ENCODE measurements around the gene ARHGAP44.

The ARHGAP44 gene

DNA sequence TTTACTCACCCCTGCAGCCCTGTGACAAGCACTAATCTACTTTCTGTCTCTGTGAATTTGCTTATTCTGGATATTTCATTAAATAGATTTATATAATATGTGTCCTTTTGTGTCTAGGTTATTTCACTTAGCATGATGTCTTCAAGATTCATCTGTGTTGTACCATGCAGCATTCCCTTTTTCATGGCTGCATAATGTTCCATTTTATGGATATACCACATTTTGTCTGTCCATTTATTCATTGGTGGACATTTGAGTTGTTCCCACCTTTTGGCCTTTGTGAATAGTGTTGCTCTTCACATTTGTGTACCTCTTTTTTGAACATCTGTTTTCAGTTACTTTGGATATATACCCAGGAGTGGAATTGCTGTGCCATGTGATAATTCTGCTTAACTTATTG lies 118.2 kb downstream of the ARHGAP44 start:
- DNase-seq, result no peak

GRCh38 chr17:12909046-12909445 lies 119.7 kb downstream of the ARHGAP44 start:
- DNase-seq, result no peak

GRCh38 chr17:12909511-12909910 lies 120.2 kb downstream of the ARHGAP44 start:
- DNase-seq, result no peak

DNA sequence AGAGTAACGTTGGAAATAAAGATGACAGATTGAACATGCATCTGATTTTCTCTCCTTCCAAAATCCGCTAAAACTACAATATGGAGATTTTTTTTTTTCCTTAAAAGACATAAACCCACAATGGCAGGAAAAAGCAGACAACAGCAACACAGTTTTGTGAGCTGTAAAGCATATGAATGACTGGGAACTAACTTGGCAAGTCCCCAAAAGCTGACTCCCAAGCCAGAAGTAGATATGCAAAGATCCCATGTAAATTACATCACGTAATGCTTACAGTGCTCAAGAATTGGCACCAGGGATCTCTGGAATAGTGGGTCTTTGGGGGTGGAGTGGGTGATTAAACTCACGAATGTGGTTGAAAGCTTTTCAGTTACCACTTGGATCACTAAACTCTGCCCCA lies 121.9 kb downstream of the ARHGAP44 start:
- DNase-seq, result no peak

DNA sequence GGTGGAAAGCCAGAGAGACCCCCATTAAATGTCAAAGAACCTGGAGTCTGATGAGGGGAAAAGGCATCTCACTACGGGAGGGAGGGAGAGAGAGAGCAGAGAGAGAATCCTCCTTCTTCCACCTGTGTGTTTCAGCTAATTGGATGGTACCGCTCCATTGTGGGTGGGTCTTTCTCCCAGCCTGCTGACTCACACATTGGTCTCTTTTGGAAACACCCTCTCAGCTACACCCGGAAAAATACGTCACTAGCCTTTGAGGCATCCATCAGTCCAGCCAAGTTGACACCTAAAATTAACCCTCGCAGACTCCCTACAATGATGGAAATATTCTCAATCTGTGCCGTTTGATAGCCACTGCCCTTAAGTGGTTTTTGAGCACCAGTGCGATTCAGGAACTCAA lies 128.1 kb downstream of the ARHGAP44 start:
- no peak for DNase-seq

- DNase-seq, result no peak
These were observed 128.8 kb downstream of the ARHGAP44 start for GRCh38 chr17:12918142-12918541.

GRCh38 chr17:12922120-12922519 lies 132.8 kb downstream of the ARHGAP44 start:
- DNase-seq, result no peak

DNA sequence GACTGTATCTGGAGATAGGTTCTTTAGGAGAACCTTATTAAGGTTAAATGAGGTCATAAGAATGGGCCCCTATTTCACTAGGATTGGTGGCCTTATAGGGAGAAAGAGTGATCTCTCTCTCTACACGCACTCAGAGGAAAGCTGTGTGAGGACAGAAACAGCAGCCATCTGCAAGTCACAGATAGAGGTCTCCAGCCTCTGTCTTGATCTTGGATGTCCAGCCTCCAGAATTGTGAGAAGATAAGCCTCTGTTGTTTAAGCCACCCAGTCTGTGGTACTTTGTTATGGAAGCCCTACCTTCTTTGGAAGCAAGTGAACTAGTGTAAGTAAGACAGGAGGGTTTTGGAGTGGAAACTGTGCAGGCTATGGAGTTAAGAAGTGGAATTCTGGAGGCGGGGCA lies 135.3 kb downstream of the ARHGAP44 start:
- no peak for DNase-seq

DNA sequence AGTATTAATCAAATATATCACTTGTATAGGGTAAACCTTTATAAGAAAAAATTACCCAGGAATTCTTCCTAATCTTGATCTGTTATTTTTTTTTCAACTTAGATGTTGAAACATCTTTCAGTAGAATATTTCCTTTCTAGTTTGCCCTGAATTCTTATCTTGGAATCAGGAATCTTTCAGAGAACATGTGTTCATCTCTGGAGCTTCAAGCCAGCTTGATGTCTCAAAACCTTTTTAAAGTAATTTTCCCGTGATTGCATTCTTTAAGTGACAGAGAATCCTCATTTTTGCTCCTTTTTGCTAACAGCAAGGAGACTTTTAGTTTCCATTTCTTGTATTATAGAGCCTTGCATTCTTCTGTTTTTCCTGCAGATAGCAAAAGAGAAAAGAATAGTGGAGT lies 137.7 kb downstream of the ARHGAP44 start:
- DNase-seq, result no peak

GRCh38 chr17:12927541-12928425 lies 138.5 kb downstream of the ARHGAP44 start:
- no peak for DNase-seq

DNA sequence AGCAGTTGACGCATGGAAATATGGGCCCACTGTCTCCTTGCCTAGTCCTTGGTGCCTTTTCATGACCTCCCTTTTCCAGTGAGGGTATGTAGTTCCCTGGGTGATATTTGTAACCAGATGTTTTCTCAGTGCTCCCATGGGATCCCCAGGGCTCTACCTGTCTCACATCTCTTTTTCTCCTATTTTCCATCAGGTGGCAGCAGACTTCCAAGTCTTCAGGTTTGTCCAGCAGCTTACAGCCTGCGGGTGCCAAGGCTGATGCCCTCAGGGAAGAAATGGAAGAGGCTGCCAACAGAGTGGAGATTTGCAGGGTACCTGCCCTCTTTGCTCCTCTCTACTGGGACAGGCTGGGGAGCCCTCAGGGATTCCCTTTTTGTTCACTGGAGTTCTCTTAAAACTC lies 139.4 kb downstream of the ARHGAP44 start:
- no peak for DNase-seq

DNA sequence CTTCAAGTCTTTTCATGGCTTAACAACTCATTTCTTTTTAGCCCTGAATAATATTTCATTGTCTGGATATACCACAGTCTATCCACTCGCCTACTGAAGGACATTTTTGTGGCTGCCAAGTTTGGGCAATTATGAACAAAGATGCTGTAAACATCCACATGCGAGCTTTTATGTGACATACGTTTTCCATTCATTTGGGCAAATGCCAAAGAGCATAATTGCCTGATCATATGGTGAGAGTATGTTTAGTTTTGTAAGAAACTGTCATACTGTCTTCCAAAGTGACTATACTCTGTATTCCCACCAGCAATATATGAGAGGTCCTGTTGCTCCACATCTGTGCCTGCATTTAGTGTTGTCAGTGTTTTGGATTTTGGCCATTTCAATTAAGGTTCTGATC lies 147.2 kb downstream of the ARHGAP44 start:
- DNase-seq, result no peak

GRCh38 chr17:12940699-12941098 lies 151.4 kb downstream of the ARHGAP44 start:
- DNase-seq, result no peak

- no peak for DNase-seq
These were observed 157.7 kb downstream of the ARHGAP44 start for GRCh38 chr17:12947047-12947446.

DNA sequence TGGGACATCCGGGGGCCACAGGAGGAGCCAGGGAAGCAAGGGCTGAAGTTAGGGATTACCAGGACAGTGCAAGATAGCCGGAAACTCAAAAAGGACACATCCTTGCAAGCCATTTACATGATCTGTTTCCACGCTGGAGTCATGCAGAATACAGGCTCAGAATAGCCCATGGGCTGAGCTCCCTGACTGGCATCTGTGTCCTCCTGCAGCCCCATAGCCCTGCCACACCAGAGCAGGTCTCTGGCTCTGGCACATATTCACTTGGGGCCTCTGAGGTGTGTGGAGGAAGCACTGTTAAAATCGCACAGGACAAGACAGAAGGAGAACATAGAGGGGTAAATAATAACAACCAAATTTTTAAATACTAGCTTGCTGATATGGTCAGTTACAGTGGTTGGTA lies 162.7 kb downstream of the ARHGAP44 start:
- DNase-seq, result no peak

DNA sequence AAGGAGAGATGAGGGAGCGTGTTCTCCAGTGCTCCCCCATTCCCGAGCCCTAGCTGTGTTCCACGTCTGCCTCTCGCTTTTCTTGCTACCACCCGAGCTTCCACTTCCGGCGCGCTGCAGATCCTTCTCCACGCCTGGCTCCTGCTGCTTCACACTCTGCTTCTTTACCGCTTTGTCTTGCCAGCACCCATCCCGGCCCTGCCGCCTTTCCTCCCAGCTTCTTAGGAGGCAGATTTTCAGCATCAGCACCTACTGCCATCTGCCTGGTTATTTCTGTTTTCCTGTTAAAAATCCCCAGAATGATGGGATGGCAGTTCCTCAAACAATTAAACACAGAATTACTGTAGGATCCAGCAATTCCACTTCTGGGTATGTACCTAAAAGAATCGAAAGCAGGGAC lies 163.9 kb downstream of the ARHGAP44 start:
- DNase-seq, result no peak

DNA sequence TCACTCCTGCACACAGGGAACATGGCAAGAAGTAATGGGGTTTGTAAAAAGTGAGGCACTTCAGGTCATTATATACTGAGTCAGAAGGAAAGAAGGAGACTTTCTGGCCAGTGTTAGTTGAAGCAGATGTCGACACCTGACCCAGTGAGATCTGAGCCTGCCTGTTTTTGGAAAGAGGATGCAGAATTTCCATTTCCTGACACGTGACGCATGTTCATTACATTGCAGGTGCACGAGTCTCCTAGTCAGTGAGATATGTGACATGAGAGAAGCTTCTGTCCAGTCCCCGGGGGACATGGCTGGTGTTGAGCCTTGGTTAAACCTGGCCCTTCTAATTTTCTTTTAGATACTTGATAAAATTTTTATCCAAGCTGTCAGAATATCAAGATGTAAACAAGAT lies 166.2 kb downstream of the ARHGAP44 start:
- no peak for DNase-seq

DNA sequence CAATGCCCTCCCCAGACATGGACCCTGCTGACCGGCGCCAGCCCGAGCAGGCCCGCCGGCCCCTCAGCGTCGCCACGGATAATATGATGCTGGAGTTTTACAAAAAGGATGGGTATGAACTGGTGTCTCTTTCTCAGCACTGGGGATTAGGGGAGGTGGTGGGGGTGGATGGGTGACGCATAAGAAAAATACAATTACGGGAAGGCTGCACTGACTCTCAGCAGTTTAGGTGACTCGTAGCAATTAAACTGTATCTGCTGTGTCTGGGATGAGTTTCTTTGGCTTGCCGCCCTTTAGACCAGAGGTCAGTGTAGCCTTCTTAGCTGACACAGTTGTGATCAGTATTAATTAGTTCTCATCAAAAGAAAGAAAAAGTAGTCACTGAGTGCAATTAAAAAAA lies 169.5 kb downstream of the ARHGAP44 start:
- no peak for DNase-seq

GRCh38 chr17:12959441-12959840 lies 170.1 kb downstream of the ARHGAP44 start:
- no peak for DNase-seq

DNA sequence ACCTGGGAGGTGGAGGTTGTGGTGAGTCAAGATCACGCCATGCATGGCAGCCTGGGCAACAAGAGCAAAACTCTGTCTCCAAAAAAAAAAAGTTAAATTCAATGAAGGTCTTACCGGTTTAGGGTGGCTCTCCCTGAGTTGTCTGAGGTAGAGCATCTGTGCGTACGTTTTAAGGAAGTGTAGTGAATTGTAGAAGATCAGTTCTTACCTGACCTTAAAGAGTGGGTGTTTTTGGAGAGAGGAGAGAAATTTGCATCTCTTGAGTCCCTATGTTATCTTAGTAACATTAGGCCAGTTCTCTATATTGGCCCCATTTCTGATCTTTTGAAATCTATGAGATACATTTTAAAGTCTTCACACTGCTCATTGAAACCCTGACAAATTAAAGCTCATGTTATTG lies 172.4 kb downstream of the ARHGAP44 start:
- DNase-seq, result no peak

DNA sequence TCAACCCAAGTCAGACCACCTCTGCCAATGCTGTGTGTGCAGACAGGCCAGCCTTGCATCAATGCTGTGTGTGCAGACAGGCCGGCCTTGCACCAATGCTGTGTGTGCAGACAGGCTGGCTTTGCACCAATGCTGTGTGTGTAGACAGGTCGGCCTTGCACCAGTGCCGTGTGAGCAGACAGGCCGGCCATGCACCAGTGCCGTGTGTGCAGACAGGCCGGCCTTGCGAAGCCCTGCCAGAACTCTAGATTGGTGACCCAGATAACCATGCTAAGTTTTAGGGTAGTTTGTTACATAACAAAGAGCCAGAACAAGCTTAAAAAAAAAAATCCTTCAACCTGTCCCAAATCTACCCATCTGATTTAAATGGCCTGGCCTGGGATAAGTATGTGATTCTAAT lies 174.2 kb downstream of the ARHGAP44 start:
- no peak for DNase-seq

DNA sequence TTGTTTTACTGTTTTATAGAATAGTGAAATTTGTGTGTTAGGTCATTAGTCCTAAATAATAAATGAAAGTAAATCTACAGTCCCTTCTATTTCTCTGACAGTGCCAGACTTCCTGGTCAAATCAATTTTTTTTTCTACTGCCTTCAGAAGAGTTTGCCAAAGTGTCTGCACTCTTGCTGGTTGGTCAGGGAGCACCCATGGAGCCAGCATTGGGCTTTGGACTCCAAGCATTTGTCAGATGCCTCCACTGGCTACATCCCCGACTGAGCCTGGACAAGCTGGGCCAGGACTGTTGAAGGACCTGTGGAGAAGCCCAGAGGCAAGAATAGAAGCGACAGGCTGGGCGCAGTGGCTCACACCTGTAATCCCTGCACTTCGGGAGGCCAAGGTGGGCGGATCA lies 174.9 kb downstream of the ARHGAP44 start:
- DNase-seq, result no peak

- DNase-seq, result no peak
These were observed 175.5 kb downstream of the ARHGAP44 start for GRCh38 chr17:12964840-12965239.

DNA sequence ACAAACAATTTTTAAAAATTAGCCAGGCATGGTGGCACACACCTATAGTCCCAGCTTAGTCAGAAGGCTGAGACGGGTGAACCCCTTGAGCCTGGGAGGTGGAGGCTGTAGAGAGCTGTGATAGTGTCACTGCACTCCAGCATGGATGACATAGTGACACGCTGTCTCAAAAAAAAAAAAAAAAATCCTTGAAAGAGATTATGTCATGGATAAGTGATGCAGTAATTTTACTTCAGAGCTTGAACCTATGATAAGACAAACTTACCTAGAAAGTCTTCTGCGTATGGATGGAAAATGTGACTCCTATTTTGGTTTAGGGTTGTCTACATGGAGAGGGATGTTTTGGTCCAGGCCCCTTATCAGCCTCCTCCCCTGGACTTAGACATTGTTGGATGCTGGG lies 176.7 kb downstream of the ARHGAP44 start:
- DNase-seq, result no peak

DNA sequence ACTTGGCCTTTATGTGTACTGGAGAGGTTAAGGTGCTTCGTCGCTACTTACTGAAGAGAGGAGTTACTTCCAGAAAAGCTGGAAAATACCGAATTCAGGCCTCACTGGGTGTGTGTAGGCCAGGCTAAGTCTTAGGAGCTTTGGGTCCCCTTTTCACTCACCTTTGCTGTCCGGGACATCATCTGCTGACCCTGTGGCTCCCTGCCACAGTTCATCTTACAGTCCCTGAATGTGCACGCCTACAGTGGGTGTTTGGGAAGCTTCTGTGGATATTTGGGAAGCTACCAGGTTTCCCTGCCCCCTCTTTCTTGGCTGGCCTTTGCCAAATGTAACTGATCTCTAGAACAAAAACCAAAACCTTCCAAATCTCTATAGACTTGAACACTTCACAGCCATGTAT lies 177.1 kb downstream of the ARHGAP44 start:
- DNase-seq, result no peak
